ENCODE data around the gene SPEF2. TPM values are rescaled to one million over a fixed set of nuclear protein-coding genes. Genes with fewer than 3 reads are reported as not detected.

The SPEF2 gene
- total RNA-seq, 1 donor from 2014 or later: 7.9 TPM

DNA sequence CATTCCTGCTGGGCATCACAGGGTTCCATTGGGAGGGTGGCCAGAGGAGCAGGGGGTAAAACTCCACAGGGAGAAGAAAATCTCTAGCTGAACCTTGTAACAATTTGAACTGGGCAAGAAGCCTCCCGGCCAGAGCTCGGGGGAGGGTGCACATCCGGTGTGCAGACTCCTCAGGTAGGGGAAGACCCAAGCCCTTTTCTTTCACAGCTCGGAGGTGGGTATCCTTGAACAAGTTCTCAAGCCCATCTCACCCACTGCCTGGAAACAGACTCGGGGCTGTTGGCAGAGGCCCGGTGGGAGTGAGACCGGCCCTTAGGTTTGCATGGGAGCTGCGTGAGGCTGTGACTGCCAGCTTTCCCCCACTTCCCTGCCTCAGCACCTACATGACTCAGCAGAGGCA, 127.5 kb downstream of the SPEF2 start:
- TF ChIP-seq, protein P1, sequence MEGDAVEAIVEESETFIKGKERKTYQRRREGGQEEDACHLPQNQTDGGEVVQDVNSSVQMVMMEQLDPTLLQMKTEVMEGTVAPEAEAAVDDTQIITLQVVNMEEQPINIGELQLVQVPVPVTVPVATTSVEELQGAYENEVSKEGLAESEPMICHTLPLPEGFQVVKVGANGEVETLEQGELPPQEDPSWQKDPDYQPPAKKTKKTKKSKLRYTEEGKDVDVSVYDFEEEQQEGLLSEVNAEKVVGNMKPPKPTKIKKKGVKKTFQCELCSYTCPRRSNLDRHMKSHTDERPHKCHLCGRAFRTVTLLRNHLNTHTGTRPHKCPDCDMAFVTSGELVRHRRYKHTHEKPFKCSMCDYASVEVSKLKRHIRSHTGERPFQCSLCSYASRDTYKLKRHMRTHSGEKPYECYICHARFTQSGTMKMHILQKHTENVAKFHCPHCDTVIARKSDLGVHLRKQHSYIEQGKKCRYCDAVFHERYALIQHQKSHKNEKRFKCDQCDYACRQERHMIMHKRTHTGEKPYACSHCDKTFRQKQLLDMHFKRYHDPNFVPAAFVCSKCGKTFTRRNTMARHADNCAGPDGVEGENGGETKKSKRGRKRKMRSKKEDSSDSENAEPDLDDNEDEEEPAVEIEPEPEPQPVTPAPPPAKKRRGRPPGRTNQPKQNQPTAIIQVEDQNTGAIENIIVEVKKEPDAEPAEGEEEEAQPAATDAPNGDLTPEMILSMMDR (IDR thresholded peaks at IDR 0.05): no peak
- no peak for DNase-seq (ENCODE audit: extremely low spot score, unreplicated experiment)
- Mint-ChIP-seq H3K4me1 (ENCODE audit: unreplicated experiment) (no peaks in the 10 kb centered on the region), H3K27ac (ENCODE audit: unreplicated experiment) (no peak overlapping the region), H3K27me3 (ENCODE audit: unreplicated experiment) (peaks cover 30% of the 10 kb centered on the region), H3K36me3 (ENCODE audit: unreplicated experiment) (no peaks in the 10 kb centered on the region), H3K9me3 (ENCODE audit: unreplicated experiment) (no peaks in the 10 kb centered on the region), H3K4me3 (ENCODE audit: unreplicated experiment) (no peak overlapping the region)

DNA sequence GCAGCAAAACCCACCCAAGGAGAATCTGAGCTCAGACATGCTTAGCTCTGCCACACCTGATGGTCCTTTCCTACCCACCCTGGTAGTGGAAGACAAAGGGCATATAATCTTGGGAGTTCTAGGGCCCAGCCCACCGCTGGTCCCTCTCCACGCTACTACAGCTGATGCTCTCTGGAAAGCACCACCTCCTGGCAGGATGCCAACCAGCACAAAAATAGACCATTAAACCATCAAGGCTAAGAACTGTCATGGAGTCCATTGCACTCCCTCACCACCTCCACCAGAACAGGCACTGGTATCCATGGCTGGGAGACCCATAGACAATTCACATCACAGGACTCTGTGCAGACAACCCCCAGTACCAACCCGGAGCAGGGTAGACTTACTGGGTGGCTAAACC, 128.0 kb downstream of the SPEF2 start:
- H3K27ac Mint-ChIP-seq (ENCODE audit: unreplicated experiment): no peak overlapping the region
- TF ChIP-seq, protein P1 (IDR thresholded peaks at IDR 0.05): no peak
- no peaks in the 10 kb centered on the region for H3K9me3 Mint-ChIP-seq (ENCODE audit: unreplicated experiment)
- no peaks in the 10 kb centered on the region for H3K4me1 Mint-ChIP-seq (ENCODE audit: unreplicated experiment)
- no peak for DNase-seq (ENCODE audit: extremely low spot score, unreplicated experiment)
- peaks cover 34% of the 10 kb centered on the region for H3K27me3 Mint-ChIP-seq (ENCODE audit: unreplicated experiment)
- H3K4me3 Mint-ChIP-seq (ENCODE audit: unreplicated experiment): no peak overlapping the region
- H3K36me3 Mint-ChIP-seq (ENCODE audit: unreplicated experiment): no peaks in the 10 kb centered on the region

DNA sequence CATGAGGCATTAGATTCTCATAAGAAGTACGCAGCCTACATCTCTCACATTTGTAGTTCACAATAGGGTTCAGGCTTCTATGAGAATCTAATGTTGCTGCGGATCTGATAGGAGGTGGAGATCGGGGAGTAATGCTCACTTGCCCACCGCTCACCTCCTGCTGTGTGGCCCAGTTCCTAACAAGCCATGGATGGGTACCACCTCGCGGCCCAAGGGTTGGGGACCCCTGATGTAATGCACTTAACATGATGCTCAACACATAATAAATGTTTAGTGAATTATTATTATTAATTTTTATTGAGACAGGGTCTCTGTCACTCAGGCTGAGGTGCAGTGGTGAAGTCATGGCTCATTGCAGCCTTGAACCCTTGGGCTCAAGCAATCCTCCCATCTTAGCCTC, 134.3 kb downstream of the SPEF2 start:
- Mint-ChIP-seq H3K4me3 (ENCODE audit: unreplicated experiment) (no peak overlapping the region), H3K9me3 (ENCODE audit: unreplicated experiment) (no peaks in the 10 kb centered on the region), H3K27me3 (ENCODE audit: unreplicated experiment) (peaks cover 42% of the 10 kb centered on the region), H3K27ac (ENCODE audit: unreplicated experiment) (no peak overlapping the region), H3K36me3 (ENCODE audit: unreplicated experiment) (no peaks in the 10 kb centered on the region), H3K4me1 (ENCODE audit: unreplicated experiment) (no peaks in the 10 kb centered on the region)
- TF ChIP-seq, protein P1 (IDR thresholded peaks at IDR 0.05): no peak
- DNase-seq (ENCODE audit: extremely low spot score, unreplicated experiment): no peak

DNA sequence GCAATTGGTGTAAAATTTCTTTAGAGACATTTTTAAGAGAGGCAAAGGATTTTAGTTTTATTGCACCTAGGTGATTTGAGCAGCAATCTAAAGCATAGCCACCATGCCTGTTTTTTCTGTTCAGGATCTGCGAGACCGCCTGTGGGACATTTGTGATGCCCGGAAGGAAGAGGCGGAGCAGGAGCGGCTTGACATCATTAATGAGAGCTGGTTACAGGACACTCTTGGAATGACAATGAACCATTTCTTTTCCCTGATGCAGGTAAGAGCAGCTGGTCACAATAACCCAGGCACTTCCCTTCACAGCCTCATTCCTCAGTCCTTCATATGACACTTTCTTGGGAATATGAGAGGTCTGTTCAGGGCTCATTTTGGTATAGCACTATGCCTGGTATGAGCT, 135.8 kb downstream of the SPEF2 start:
- Mint-ChIP-seq H3K4me1 (ENCODE audit: unreplicated experiment) (no peaks in the 10 kb centered on the region), H3K36me3 (ENCODE audit: unreplicated experiment) (no peaks in the 10 kb centered on the region), H3K27ac (ENCODE audit: unreplicated experiment) (no peak overlapping the region), H3K27me3 (ENCODE audit: unreplicated experiment) (peaks cover 30% of the 10 kb centered on the region), H3K4me3 (ENCODE audit: unreplicated experiment) (no peak overlapping the region), H3K9me3 (ENCODE audit: unreplicated experiment) (no peaks in the 10 kb centered on the region)
- no peak for DNase-seq (ENCODE audit: extremely low spot score, unreplicated experiment)
- TF ChIP-seq, protein P1 (IDR thresholded peaks at IDR 0.05): no peak

GRCh38 chr5:35754481-35754880, 136.8 kb downstream of the SPEF2 start:
- H3K4me3 Mint-ChIP-seq (ENCODE audit: unreplicated experiment): no peak overlapping the region
- TF ChIP-seq, protein P1 (IDR thresholded peaks at IDR 0.05): no peak

More at GRCh38 chr5:35754481-35754880, 136.8 kb downstream of the SPEF2 start:
- H3K27me3 Mint-ChIP-seq (ENCODE audit: unreplicated experiment): peaks cover 32% of the 10 kb centered on the region
- no peaks in the 10 kb centered on the region for H3K9me3 Mint-ChIP-seq (ENCODE audit: unreplicated experiment)
- H3K27ac Mint-ChIP-seq (ENCODE audit: unreplicated experiment): no peak overlapping the region
- DNase-seq (ENCODE audit: extremely low spot score, unreplicated experiment): no peak
- H3K36me3 Mint-ChIP-seq (ENCODE audit: unreplicated experiment): no peaks in the 10 kb centered on the region
- no peaks in the 10 kb centered on the region for H3K4me1 Mint-ChIP-seq (ENCODE audit: unreplicated experiment)
